ENCODE measurements around the gene KIF14. TPM values are rescaled to one million over a fixed set of nuclear protein-coding genes. Genes with fewer than 3 reads are reported as not detected.

The KIF14 gene
- total RNA-seq, 1 donor from 2014 or later, result 0.38 TPM

GRCh38 chr1:200642481-200642880 is 21.9 kb upstream of the KIF14 start:
- peaks cover 34% of the 10 kb centered on the region for H3K36me3 Mint-ChIP-seq (ENCODE audit: low read depth)

GRCh38 chr1:200640963-200641401 is 20.4 kb upstream of the KIF14 start:
- no peaks in the 10 kb centered on the region for H3K27me3 Mint-ChIP-seq
- DNase-seq (no peak), ATAC-seq (ENCODE audit: low read depth) (no peak)
- no peak for TF ChIP-seq CTCF (IDR thresholded peaks at IDR 0.05)
- peaks cover 21% of the 10 kb centered on the region for H3K36me3 Mint-ChIP-seq (ENCODE audit: low read depth)
- CTCF ChIA-PET, result interaction anchor here (1.1 kb wide), 1 partner anchor 19 kb away, joined by 3 read pairs; no protein-coding TSS in a partner anchor
- peaks cover 4% of the 10 kb centered on the region for H3K4me1 Mint-ChIP-seq
- intact Hi-C loops (cut with micrococcal nuclease), result no loop called here
- H3K4me3 Mint-ChIP-seq, result no peak overlapping the region
- no peaks in the 10 kb centered on the region for H3K9me3 Mint-ChIP-seq
- POLR2A ChIA-PET, result no interaction called here
- H3K27ac Mint-ChIP-seq, result no peak overlapping the region

More at GRCh38 chr1:200642481-200642880, 21.9 kb upstream of the KIF14 start:
- ATAC-seq (ENCODE audit: low read depth) (no peak), DNase-seq (no peak)
- H3K27me3 Mint-ChIP-seq, result no peaks in the 10 kb centered on the region
- H3K27ac Mint-ChIP-seq, result no peak overlapping the region
- no peak overlapping the region for H3K4me3 Mint-ChIP-seq
- CTCF ChIA-PET, result no interaction called here
- H3K4me1 Mint-ChIP-seq, result peaks cover 11% of the 10 kb centered on the region
- H3K9me3 Mint-ChIP-seq, result no peaks in the 10 kb centered on the region
- intact Hi-C loops (cut with micrococcal nuclease), result no loop called here
- no peak for TF ChIP-seq CTCF (IDR thresholded peaks at IDR 0.05)
- POLR2A ChIA-PET, result no interaction called here

GRCh38 chr1:200640373-200640962 is 19.9 kb upstream of the KIF14 start:
- POLR2A ChIA-PET, result no interaction called here
- CTCF ChIA-PET, result interaction anchor here (1.1 kb wide), 1 partner anchor 18 kb away, joined by 3 read pairs; no protein-coding TSS in a partner anchor
- no peak for ATAC-seq (ENCODE audit: low read depth)

GRCh38 chr1:200638073-200638472 is 17.5 kb upstream of the KIF14 start:
- no peak for DNase-seq
- H3K36me3 Mint-ChIP-seq (ENCODE audit: low read depth), result peaks cover 7% of the 10 kb centered on the region
- peaks cover 4% of the 10 kb centered on the region for H3K4me1 Mint-ChIP-seq
- ATAC-seq (ENCODE audit: low read depth), result no peak
- TF ChIP-seq CTCF (IDR thresholded peaks at IDR 0.05), result no peak
- H3K9me3 Mint-ChIP-seq, result no peaks in the 10 kb centered on the region
- H3K27me3 Mint-ChIP-seq, result no peaks in the 10 kb centered on the region
- H3K4me3 Mint-ChIP-seq, result no peak overlapping the region
- POLR2A ChIA-PET, result interaction anchor here (0.6 kb wide), 1 partner anchor 287 kb away, joined by 4 read pairs; no protein-coding TSS in a partner anchor
- intact Hi-C loops (cut with micrococcal nuclease), result no loop called here
- H3K27ac Mint-ChIP-seq, result no peak overlapping the region
- CTCF ChIA-PET, result no interaction called here

More at GRCh38 chr1:200640373-200640962, 19.9 kb upstream of the KIF14 start:
- no peak for TF ChIP-seq CTCF (IDR thresholded peaks at IDR 0.05)
- H3K27ac Mint-ChIP-seq, result no peak overlapping the region
- DNase-seq, result no peak
- no peaks in the 10 kb centered on the region for H3K9me3 Mint-ChIP-seq
- peaks cover 17% of the 10 kb centered on the region for H3K36me3 Mint-ChIP-seq (ENCODE audit: low read depth)
- no peaks in the 10 kb centered on the region for H3K27me3 Mint-ChIP-seq
- peaks cover 4% of the 10 kb centered on the region for H3K4me1 Mint-ChIP-seq
- no peak overlapping the region for H3K4me3 Mint-ChIP-seq
- intact Hi-C loops (cut with micrococcal nuclease), result no loop called here

- Mint-ChIP-seq H3K4me1 (peaks cover 4% of the 10 kb centered on the region), H3K9me3 (no peaks in the 10 kb centered on the region), H3K36me3 (ENCODE audit: low read depth) (peaks cover 3% of the 10 kb centered on the region), H3K4me3 (no peak overlapping the region), H3K27ac (no peak overlapping the region), H3K27me3 (no peaks in the 10 kb centered on the region)
- DNase-seq (no peak), ATAC-seq (ENCODE audit: low read depth) (no peak)
- TF ChIP-seq CTCF (IDR thresholded peaks at IDR 0.05), result no peak
- ChIA-PET CTCF (no interaction called here), POLR2A (interaction anchor here (0.7 kb wide), 1 partner anchor 391 kb away, joined by 4 read pairs; no protein-coding TSS in a partner anchor)
- intact Hi-C loops (cut with micrococcal nuclease), result no loop called here
These were observed 16.1 kb upstream of the KIF14 start for GRCh38 chr1:200636681-200637080.

Data from activated B cell treated with CpG ODN at 0.5 μM for 24 hours (primary cell).